NT2/D1 (cell line): ENCODE results near the gene KRT14.

ENCODE experiments used
- DNase-seq: peaks from one replicate; pipeline ENCODE4 v3.0.0-alpha.2; 2011; ENCODE audit warnings: low read depth, low spot score
- H3K27me3 ChIP-seq: 2 replicates; pipeline ENCODE4 v1.6.0; 2011; ENCODE audit warnings: mild to moderate bottlenecking; ENCODE audit not compliant: insufficient read length, insufficient read depth
- H3K36me3 ChIP-seq: 2 replicates; pipeline ENCODE4 v1.6.1; 2011; ENCODE audit warnings: mild to moderate bottlenecking, low read length, mixed read lengths; ENCODE audit not compliant: insufficient read depth, insufficient read length
- H3K4me1 ChIP-seq: 2 replicates; pipeline ENCODE4 v1.5.1; 2011; ENCODE audit not compliant: insufficient read depth, insufficient read length
- H3K4me3 ChIP-seq: 2 replicates; pipeline ENCODE4 v1.5.1; 2011; ENCODE audit warnings: low read depth; ENCODE audit not compliant: insufficient read length
- H3K9ac ChIP-seq: 2 replicates; pipeline ENCODE4 v1.6.0; 2011; ENCODE audit warnings: low read depth; ENCODE audit not compliant: insufficient read length
- H3K9me3 ChIP-seq: 2 replicates; pipeline ENCODE4 v1.5.1; 2011; ENCODE audit warnings: mild to moderate bottlenecking, low read length; ENCODE audit not compliant: insufficient read depth
- SUZ12 ChIP-seq: IDR thresholded peaks from 2 replicates; pipeline ENCODE4 v1.6.1; 2011; ENCODE audit not compliant: insufficient read length, insufficient read depth; ENCODE audit errors: extremely low read depth
- YY1 ChIP-seq: IDR thresholded peaks from 2 replicates; pipeline ENCODE4 v1.6.1; 2011; ENCODE audit not compliant: insufficient read length, insufficient read depth
- ZNF274 ChIP-seq: IDR thresholded peaks from 2 replicates; pipeline ENCODE4 v1.6.1; 2011; ENCODE audit warnings: mild to moderate bottlenecking, low read depth, low read length

Gene KRT14

GRCh38 chr17:41586863-41587495, at the start of gene KRT14:
Gene KRT14, minus strand, starts transcription at chr17:41586895. Its CDS starts 61 bp downstream, at chr17:41586834.
- Histone ChIP-seq H3K4me1 (no peaks in the 10 kb centered on the region), H3K27me3 (no peaks in the 10 kb centered on the region), H3K36me3 (no peaks in the 10 kb centered on the region), H3K9ac (no peak within 1 kb of the TSS), H3K4me3 (no peak within 1 kb of the TSS), H3K9me3 (no peaks in the 10 kb centered on the region)
- TF ChIP-seq YY1 (no peak), ZNF274 (no peak), SUZ12 (no peak)
- DNase-seq: no peak

GRCh38 chr17:41635121-41636097, 48.7 kb upstream of the KRT14 start:
- H3K27me3 ChIP-seq: no peaks in the 10 kb centered on the region
- peaks cover 17% of the 10 kb centered on the region for H3K4me1 ChIP-seq
- DNase-seq: no peak
- TF ChIP-seq ZNF274 (no peak), YY1 (no peak), SUZ12 (no peak)
- H3K9me3 ChIP-seq: no peaks in the 10 kb centered on the region
- H3K9ac ChIP-seq: no peak overlapping the region
- H3K4me3 ChIP-seq: no peak overlapping the region
- H3K36me3 ChIP-seq: no peaks in the 10 kb centered on the region

- TF ChIP-seq ZNF274 (no peak), SUZ12 (no peak), YY1 (no peak)
- Histone ChIP-seq H3K9ac (no peak overlapping the region), H3K27me3 (no peaks in the 10 kb centered on the region), H3K4me1 (peaks cover 17% of the 10 kb centered on the region), H3K4me3 (no peak overlapping the region), H3K36me3 (no peaks in the 10 kb centered on the region), H3K9me3 (no peaks in the 10 kb centered on the region)
- DNase-seq: no peak
These were observed 47.9 kb upstream of the KRT14 start for GRCh38 chr17:41634639-41635038.

GRCh38 chr17:41633556-41634199, 47.0 kb upstream of the KRT14 start:
- H3K9ac ChIP-seq: no peak overlapping the region
- H3K4me1 ChIP-seq: peaks cover 26% of the 10 kb centered on the region
- no peaks in the 10 kb centered on the region for H3K36me3 ChIP-seq
- TF ChIP-seq ZNF274: no peak
- no peak for TF ChIP-seq YY1
- no peak for TF ChIP-seq SUZ12
- DNase-seq: no peak
- H3K9me3 ChIP-seq: no peaks in the 10 kb centered on the region
- H3K4me3 ChIP-seq: no peak overlapping the region
- no peaks in the 10 kb centered on the region for H3K27me3 ChIP-seq

GRCh38 chr17:41632482-41633105, 45.9 kb upstream of the KRT14 start:
- DNase-seq: no peak
- Histone ChIP-seq H3K9ac (no peak overlapping the region), H3K36me3 (no peaks in the 10 kb centered on the region), H3K9me3 (no peaks in the 10 kb centered on the region), H3K4me1 (peaks cover 33% of the 10 kb centered on the region), H3K27me3 (no peaks in the 10 kb centered on the region), H3K4me3 (no peak overlapping the region)
- TF ChIP-seq SUZ12 (no peak), ZNF274 (no peak), YY1 (no peak)

GRCh38 chr17:41631898-41632285, 45.2 kb upstream of the KRT14 start:
- no peaks in the 10 kb centered on the region for H3K27me3 ChIP-seq
- H3K36me3 ChIP-seq: no peaks in the 10 kb centered on the region
- H3K9me3 ChIP-seq: no peaks in the 10 kb centered on the region
- H3K4me3 ChIP-seq: no peak overlapping the region
- TF ChIP-seq ZNF274 (no peak), SUZ12 (no peak), YY1 (no peak)
- DNase-seq: no peak
- H3K4me1 ChIP-seq: peaks cover 37% of the 10 kb centered on the region
- H3K9ac ChIP-seq: no peak overlapping the region
